Mammary epithelial cell (primary cell): ENCODE results near the gene BOD1L1.

Experiments
- CTCF ChIP-seq, 2 donors: IDR thresholded peaks in 1 of 2; conservative IDR thresholded peaks in 1 of 2; 2 replicates each; pipeline ENCODE4 v1.5.1; 2011 to 2012; ENCODE audit warnings: inconsistent platforms in 2 of 2, low read length in 2 of 2, mild to moderate bottlenecking in 2 of 2, control low read depth in 1 of 2, low read depth in 1 of 2; ENCODE audit not compliant: insufficient read depth in 1 of 2; ENCODE audit errors: extremely low read depth in 1 of 2
- EZH2 ChIP-seq: IDR thresholded peaks from 2 replicates; pipeline ENCODE4 v1.6.1; 2012; ENCODE audit warnings: low read length, inconsistent platforms, borderline replicate concordance

- TF ChIP-seq CTCF (conservative IDR thresholded peaks at IDR 0.05 in 1 of 2, IDR thresholded peaks at IDR 0.05 in 1 of 2; ENCODE audit: extremely low read depth in 1 of 2, insufficient read depth in 1 of 2, low read depth in 1 of 2, low read length in 2 of 2), result no peak
- peak; percentile 51 for TF ChIP-seq EZH2
Observed at GRCh38 chr4:13523591-13524503, 103.7 kb downstream of the BOD1L1 start.
